ENCODE results near the gene SLC2A4. TPM values are rescaled to one million over a fixed set of nuclear protein-coding genes. Genes with fewer than 3 reads are reported as not detected.
A peak's percentile ranks its signal among the peaks of the same experiment; 100 is the strongest.

The SLC2A4 gene
- total RNA-seq, 1 donor from 2014 or later: under 0.01 TPM

DNA sequence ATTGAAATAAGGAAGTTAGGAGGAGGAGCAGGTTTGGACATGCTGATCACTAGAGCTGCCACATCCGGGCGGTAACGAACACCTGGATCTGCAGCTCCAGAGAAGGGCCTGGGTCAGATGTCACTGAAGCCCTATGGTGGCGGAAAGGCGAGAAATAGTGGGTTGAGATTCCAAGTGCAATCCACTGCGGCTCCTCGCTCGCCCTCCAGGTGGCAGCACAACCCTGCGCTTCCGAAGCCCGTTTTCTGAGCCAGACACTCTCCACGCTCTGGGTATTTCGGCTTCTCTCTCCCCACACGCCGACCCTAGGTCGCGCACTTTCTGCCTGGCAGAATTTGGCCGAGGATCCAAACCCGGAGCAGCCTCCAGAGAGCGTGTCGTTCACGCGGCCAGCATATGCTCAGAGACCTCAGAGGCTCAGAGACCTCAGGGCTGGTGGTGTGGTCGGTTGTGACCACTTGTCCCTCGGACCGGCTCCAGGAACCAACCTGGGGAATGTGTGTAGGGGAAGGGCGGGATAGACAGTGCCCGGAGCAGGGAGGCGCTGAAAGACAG lies 922 bp upstream of the SLC2A4 start:
- H3K4me3 ChIP-seq (ENCODE audit: low read depth, low read length): peak overlapping the region; percentile 38
- no peaks in the 10 kb centered on the region for H3K36me3 ChIP-seq (ENCODE audit: control insufficient read depth, insufficient read depth, low read length)
- FAIRE-seq (no peak), DNase-seq (ENCODE audit: low read depth) (peak; percentile 90)
- H3K27me3 ChIP-seq (ENCODE audit: control insufficient read depth, insufficient read depth, low read length): peaks cover 5% of the 10 kb centered on the region
- TF ChIP-seq, protein P1, sequence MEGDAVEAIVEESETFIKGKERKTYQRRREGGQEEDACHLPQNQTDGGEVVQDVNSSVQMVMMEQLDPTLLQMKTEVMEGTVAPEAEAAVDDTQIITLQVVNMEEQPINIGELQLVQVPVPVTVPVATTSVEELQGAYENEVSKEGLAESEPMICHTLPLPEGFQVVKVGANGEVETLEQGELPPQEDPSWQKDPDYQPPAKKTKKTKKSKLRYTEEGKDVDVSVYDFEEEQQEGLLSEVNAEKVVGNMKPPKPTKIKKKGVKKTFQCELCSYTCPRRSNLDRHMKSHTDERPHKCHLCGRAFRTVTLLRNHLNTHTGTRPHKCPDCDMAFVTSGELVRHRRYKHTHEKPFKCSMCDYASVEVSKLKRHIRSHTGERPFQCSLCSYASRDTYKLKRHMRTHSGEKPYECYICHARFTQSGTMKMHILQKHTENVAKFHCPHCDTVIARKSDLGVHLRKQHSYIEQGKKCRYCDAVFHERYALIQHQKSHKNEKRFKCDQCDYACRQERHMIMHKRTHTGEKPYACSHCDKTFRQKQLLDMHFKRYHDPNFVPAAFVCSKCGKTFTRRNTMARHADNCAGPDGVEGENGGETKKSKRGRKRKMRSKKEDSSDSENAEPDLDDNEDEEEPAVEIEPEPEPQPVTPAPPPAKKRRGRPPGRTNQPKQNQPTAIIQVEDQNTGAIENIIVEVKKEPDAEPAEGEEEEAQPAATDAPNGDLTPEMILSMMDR (IDR thresholded peaks at IDR 0.05; ENCODE audit: insufficient read depth, low read length, severe bottlenecking): peak; percentile 92

DNA sequence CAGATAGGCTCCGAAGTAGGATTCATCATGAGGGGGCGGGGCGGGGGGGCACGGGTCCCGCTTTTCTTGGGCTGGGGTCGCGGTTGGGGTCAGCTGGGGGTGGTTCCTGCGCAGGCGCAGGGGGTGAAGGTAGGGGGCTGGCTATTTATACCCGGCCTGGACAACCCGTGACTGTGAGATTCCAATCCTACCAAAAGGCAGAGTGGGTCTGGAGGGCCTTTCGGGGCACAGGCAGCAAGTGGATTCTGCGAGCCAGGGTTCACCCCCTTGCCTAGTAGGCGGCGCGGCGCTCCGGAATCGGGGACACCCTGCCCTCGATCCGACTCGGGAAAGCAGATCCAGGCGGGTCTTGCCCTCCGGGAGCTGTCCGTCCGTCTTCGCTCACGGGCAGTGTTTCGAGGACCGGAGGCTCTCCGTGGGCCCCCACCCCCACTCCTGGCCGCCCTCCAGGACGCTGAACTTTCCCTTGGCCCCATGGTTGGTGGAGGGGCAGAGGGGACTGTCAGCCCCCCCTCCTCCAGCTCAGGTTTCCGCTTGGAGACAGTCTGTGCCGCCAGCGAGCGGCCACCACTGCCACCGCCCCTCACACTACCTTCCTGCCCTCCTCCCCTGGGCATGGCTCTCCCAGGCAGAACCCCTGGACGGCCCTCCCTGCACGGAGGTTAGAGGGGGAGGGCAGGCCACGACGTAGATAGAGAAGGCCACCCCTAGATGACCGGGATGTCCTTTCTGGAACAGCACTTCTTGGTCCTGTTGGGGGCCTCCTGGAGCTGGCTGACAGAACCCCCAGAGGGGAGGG lies 634 bp downstream of the SLC2A4 start:
- H3K27me3 ChIP-seq (ENCODE audit: control insufficient read depth, insufficient read depth, low read length): peaks cover 5% of the 10 kb centered on the region
- DNase-seq (ENCODE audit: low read depth): no peak
- H3K36me3 ChIP-seq (ENCODE audit: control insufficient read depth, insufficient read depth, low read length): no peaks in the 10 kb centered on the region
- peak overlapping the region; percentile 39 for H3K4me3 ChIP-seq (ENCODE audit: low read depth, low read length)
- FAIRE-seq: no peak
- TF ChIP-seq, protein P1 (IDR thresholded peaks at IDR 0.05; ENCODE audit: insufficient read depth, low read length, severe bottlenecking): no peak

DNA sequence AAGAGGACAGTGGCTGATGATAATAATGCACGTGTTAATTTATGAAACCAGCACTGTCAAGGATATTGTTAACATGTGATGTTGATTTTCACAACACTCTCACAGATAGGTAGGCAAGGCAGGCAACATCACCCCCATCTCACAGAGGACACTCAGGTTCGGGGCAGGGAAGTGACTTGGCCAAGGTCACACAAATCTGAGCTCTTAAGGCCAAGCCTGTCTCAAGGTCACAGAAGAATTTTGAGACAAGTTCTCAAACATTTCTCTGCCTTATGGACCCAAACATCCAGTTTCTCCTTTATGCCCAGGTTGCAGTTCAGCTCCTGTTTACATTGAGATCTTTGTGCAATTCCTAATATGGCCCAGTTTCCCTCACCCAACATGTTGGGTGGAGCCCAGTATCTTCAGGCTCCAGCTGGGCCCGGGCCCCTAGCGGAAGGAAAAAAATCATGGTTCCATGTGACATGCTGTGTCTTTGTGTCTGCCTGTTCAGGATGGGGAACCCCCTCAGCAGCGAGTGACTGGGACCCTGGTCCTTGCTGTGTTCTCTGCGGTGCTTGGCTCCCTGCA lies 1.3 kb downstream of the SLC2A4 start:
- Histone ChIP-seq H3K36me3 (ENCODE audit: control insufficient read depth, insufficient read depth, low read length) (no peaks in the 10 kb centered on the region), H3K27me3 (ENCODE audit: control insufficient read depth, insufficient read depth, low read length) (peaks cover 5% of the 10 kb centered on the region), H3K4me3 (ENCODE audit: low read depth, low read length) (no peak overlapping the region)
- DNase-seq (ENCODE audit: low read depth) (no peak), FAIRE-seq (no peak)
- TF ChIP-seq, protein P1 (IDR thresholded peaks at IDR 0.05; ENCODE audit: insufficient read depth, low read length, severe bottlenecking): no peak

DNA sequence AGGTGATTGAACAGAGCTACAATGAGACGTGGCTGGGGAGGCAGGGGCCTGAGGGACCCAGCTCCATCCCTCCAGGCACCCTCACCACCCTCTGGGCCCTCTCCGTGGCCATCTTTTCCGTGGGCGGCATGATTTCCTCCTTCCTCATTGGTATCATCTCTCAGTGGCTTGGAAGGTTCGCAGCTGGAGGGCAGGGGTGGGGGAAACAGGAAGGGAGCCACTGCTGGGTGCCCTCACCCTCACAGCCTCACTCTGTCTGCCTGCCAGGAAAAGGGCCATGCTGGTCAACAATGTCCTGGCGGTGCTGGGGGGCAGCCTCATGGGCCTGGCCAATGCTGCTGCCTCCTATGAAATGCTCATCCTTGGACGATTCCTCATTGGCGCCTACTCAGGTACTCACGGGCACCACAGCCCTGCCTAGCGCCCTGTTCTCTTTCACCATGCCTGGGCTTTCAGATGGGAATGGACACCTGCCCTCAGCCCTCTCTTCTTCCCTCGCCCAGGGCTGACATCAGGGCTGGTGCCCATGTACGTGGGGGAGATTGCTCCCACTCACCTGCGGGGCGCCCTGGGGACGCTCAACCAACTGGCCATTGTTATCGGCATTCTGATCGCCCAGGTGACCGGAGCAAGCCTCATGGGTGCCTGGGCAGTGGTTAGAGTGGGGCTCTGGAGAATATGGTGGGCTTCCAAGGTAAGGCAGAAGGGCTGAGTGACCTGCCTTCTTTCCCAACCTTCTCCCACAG lies 2.1 kb downstream of the SLC2A4 start:
- Histone ChIP-seq H3K4me3 (ENCODE audit: low read depth, low read length) (no peak overlapping the region), H3K36me3 (ENCODE audit: control insufficient read depth, insufficient read depth, low read length) (no peaks in the 10 kb centered on the region), H3K27me3 (ENCODE audit: control insufficient read depth, insufficient read depth, low read length) (peaks cover 5% of the 10 kb centered on the region)
- FAIRE-seq (no peak), DNase-seq (ENCODE audit: low read depth) (no peak)
- TF ChIP-seq, protein P1 (IDR thresholded peaks at IDR 0.05; ENCODE audit: insufficient read depth, low read length, severe bottlenecking): no peak

DNA sequence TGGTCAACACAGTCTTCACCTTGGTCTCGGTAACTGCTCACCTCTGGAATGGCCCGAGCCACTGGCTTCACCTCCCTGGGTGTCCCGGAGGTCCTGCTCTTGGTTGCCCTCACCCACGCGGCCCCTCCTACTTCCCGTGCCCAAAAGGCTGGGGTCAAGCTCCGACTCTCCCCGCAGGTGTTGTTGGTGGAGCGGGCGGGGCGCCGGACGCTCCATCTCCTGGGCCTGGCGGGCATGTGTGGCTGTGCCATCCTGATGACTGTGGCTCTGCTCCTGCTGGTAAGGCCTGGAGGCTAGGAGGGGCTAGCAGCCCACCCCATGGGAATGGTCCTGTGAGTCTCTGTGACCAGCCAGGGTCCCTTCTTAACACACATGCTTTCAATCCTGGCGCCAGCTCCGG lies 3.4 kb downstream of the SLC2A4 start:
- Histone ChIP-seq H3K4me3 (ENCODE audit: low read depth, low read length) (no peak overlapping the region), H3K27me3 (ENCODE audit: control insufficient read depth, insufficient read depth, low read length) (peaks cover 5% of the 10 kb centered on the region), H3K36me3 (ENCODE audit: control insufficient read depth, insufficient read depth, low read length) (no peaks in the 10 kb centered on the region)
- DNase-seq (ENCODE audit: low read depth) (no peak), FAIRE-seq (no peak)
- TF ChIP-seq, protein P1 (IDR thresholded peaks at IDR 0.05; ENCODE audit: insufficient read depth, low read length, severe bottlenecking): no peak

Data from bronchial epithelial cell (primary cell).